Nephron (organoid): ENCODE measurements around the gene RTF2.

Experiments
- H3K27ac Mint-ChIP-seq, 3 experiments: 2 replicates each; pipeline ENCODE4 v1.8.0; 2020; ENCODE audit warnings: mixed read lengths in 3 of 3, mild to moderate bottlenecking in 2 of 3, moderate library complexity in 1 of 3
- H3K27me3 Mint-ChIP-seq: 2 replicates; pipeline ENCODE4 v1.8.0; 2021; ENCODE audit warnings: low read depth, mild to moderate bottlenecking, moderate library complexity, mixed read lengths
- H3K36me3 Mint-ChIP-seq: 2 replicates; pipeline ENCODE4 v1.8.0; 2020; ENCODE audit warnings: low read depth, mixed read lengths
- H3K4me1 Mint-ChIP-seq: 2 replicates; pipeline ENCODE4 v1.8.0; 2020; ENCODE audit warnings: mixed read lengths
- H3K4me3 Mint-ChIP-seq, 3 experiments: 2 replicates each; pipeline ENCODE4 v1.8.0; 2020; ENCODE audit warnings: mild to moderate bottlenecking in 3 of 3, mixed read lengths in 3 of 3, moderate library complexity in 2 of 3
- H3K9me3 Mint-ChIP-seq: 2 replicates; pipeline ENCODE4 v1.8.0; 2020; ENCODE audit warnings: mixed read lengths
- CTCF ChIP-seq, 3 experiments: fragments of 200-600 bp; sonication (generic); IDR thresholded peaks; one replicate each; pipeline ENCODE4 v1.5.0; 2021; ENCODE audit warnings: antibody characterized with exemption in 3 of 3; ENCODE audit not compliant: unreplicated experiment in 3 of 3

The RTF2 gene

GRCh38 chr20:56431471-56431870 is 37.0 kb upstream of the RTF2 start:
- no peak for TF ChIP-seq CTCF (IDR thresholded peaks at IDR 0.05; ENCODE audit: unreplicated experiment in 3 of 3)
- Mint-ChIP-seq H3K27me3 (no peaks in the 10 kb centered on the region), H3K9me3 (no peaks in the 10 kb centered on the region), H3K27ac (peak overlapping the region; percentile 47 to 62 (median 53)), H3K4me3 (peak overlapping the region in 1 of 3 experiments; percentile 55), H3K36me3 (no peaks in the 10 kb centered on the region), H3K4me1 (peaks cover 71% of the 10 kb centered on the region)

GRCh38 chr20:56433221-56433879 is 35.1 kb upstream of the RTF2 start:
- Mint-ChIP-seq H3K9me3 (no peaks in the 10 kb centered on the region), H3K36me3 (no peaks in the 10 kb centered on the region), H3K27me3 (no peaks in the 10 kb centered on the region), H3K4me1 (peaks cover 72% of the 10 kb centered on the region), H3K27ac (peak overlapping the region in 2 of 3 experiments; percentile 34 to 58), H3K4me3 (no peak overlapping the region)
- no peak for TF ChIP-seq CTCF (IDR thresholded peaks at IDR 0.05; ENCODE audit: unreplicated experiment in 3 of 3)

GRCh38 chr20:56433880-56434255 is 34.6 kb upstream of the RTF2 start:
- no peaks in the 10 kb centered on the region for H3K36me3 Mint-ChIP-seq
- H3K27me3 Mint-ChIP-seq: no peaks in the 10 kb centered on the region
- no peaks in the 10 kb centered on the region for H3K9me3 Mint-ChIP-seq
- no peak for TF ChIP-seq CTCF (IDR thresholded peaks at IDR 0.05; ENCODE audit: unreplicated experiment in 3 of 3)
- H3K4me1 Mint-ChIP-seq: peaks cover 69% of the 10 kb centered on the region
- H3K4me3 Mint-ChIP-seq: peak overlapping the region in 1 of 3 experiments; percentile 16
- H3K27ac Mint-ChIP-seq: peak overlapping the region in 2 of 3 experiments; percentile 34 to 58

GRCh38 chr20:56437196-56437960 is 31.0 kb upstream of the RTF2 start:
- H3K9me3 Mint-ChIP-seq: no peaks in the 10 kb centered on the region

GRCh38 chr20:56438284-56438683 is 30.1 kb upstream of the RTF2 start:
- no peaks in the 10 kb centered on the region for H3K9me3 Mint-ChIP-seq
- H3K27ac Mint-ChIP-seq: peak overlapping the region; percentile 53 to 78 (median 78)
- H3K27me3 Mint-ChIP-seq: no peaks in the 10 kb centered on the region
- H3K4me3 Mint-ChIP-seq: peak overlapping the region in 1 of 3 experiments; percentile 16
- no peaks in the 10 kb centered on the region for H3K36me3 Mint-ChIP-seq
- TF ChIP-seq CTCF (IDR thresholded peaks at IDR 0.05; ENCODE audit: unreplicated experiment in 3 of 3): no peak
- peaks cover 60% of the 10 kb centered on the region for H3K4me1 Mint-ChIP-seq

More at GRCh38 chr20:56437196-56437960, 31.0 kb upstream of the RTF2 start:
- TF ChIP-seq CTCF (IDR thresholded peaks at IDR 0.05; ENCODE audit: unreplicated experiment in 3 of 3): no peak
- Mint-ChIP-seq H3K36me3 (no peaks in the 10 kb centered on the region), H3K27ac (peak overlapping the region; percentile 48 to 78 (median 53)), H3K4me1 (peaks cover 60% of the 10 kb centered on the region), H3K4me3 (peak overlapping the region in 1 of 3 experiments; percentile 46), H3K27me3 (no peaks in the 10 kb centered on the region)
